ENCODE measurements around the gene ATP8B3. TPM values are rescaled to one million over a fixed set of nuclear protein-coding genes. Genes with fewer than 3 reads are reported as not detected.

The ATP8B3 gene
- total RNA-seq, 2 donors from 2014 or later: 0.52 TPM; not detected in 1

DNA sequence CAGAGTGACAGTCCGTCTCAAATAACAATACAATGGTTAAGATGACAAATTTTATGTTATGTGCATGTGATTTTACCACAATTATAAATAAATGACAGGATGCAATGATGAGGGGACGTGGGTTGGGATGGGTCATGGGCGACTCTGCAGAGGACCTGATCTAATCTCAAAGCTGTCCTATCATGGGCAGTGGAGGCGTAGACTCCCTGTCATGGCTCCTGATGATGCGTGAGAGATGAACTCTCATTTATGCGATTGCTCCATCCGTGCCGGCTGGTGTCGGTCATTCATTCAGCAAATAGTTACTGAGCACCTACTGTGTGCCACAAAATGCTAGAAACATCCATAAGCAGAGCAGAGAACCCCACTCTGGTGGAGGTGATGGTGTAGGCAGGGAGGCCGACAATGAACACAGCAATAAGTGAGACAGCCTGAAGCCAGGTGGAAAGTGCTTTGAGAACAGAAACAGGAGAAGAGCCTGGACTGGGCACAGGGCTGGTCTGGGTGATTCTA, 37.9 kb upstream of the ATP8B3 start:
- TF ChIP-seq POLR2A (IDR thresholded peaks at IDR 0.05): no peak
- TF ChIP-seq, protein P1, sequence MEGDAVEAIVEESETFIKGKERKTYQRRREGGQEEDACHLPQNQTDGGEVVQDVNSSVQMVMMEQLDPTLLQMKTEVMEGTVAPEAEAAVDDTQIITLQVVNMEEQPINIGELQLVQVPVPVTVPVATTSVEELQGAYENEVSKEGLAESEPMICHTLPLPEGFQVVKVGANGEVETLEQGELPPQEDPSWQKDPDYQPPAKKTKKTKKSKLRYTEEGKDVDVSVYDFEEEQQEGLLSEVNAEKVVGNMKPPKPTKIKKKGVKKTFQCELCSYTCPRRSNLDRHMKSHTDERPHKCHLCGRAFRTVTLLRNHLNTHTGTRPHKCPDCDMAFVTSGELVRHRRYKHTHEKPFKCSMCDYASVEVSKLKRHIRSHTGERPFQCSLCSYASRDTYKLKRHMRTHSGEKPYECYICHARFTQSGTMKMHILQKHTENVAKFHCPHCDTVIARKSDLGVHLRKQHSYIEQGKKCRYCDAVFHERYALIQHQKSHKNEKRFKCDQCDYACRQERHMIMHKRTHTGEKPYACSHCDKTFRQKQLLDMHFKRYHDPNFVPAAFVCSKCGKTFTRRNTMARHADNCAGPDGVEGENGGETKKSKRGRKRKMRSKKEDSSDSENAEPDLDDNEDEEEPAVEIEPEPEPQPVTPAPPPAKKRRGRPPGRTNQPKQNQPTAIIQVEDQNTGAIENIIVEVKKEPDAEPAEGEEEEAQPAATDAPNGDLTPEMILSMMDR (IDR thresholded peaks at IDR 0.05): no peak
- DNase-seq (no peak), ATAC-seq (no peak)
- H3K36me3 ChIP-seq (replicated peaks in 1 of 2; ENCODE audit: insufficient read depth in 1 of 2, low read depth in 2 of 2): no peaks in the 10 kb centered on the region
- intact Hi-C loops (cut with DNase I): no loop called here
- 71 to 84% methylated on average over 10 of the region's 10 CpGs for WGBS, 2 donors
- no peak overlapping the region for H3K4me3 ChIP-seq
- peaks cover 46% of the 10 kb centered on the region for H3K4me1 ChIP-seq
- H3K9me3 ChIP-seq: no peaks in the 10 kb centered on the region
- H3K27me3 ChIP-seq: no peaks in the 10 kb centered on the region
- H3K27ac ChIP-seq: no peak overlapping the region

DNA sequence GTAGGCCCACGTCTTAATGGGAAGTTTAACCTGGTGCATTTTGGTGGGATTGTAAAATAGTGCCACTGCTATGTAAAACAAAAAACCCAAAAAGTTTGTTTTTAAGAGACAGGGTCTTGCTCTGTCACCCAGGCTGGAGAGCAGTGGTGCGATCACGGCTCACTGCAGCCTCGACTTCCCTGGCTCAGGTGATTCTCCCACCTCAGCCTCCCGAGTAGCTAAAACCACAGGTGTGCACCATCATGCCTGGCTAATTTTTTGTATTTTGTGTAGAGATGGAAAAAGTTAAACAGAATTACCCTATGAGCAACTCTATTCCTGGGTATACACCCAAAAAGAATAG, 37.0 kb upstream of the ATP8B3 start:
- no peak for TF ChIP-seq POLR2A (IDR thresholded peaks at IDR 0.05)
- TF ChIP-seq, protein P1 (IDR thresholded peaks at IDR 0.05): no peak
- no peak overlapping the region for H3K4me3 ChIP-seq
- DNase-seq (no peak), ATAC-seq (no peak)
- WGBS, 2 donors: 34 to 46% methylated on average over 5 of the region's 5 CpGs
- peaks cover 50% of the 10 kb centered on the region for H3K4me1 ChIP-seq
- H3K36me3 ChIP-seq (replicated peaks in 1 of 2; ENCODE audit: insufficient read depth in 1 of 2, low read depth in 2 of 2): no peaks in the 10 kb centered on the region
- intact Hi-C loops (cut with DNase I): no loop called here
- H3K27me3 ChIP-seq: no peaks in the 10 kb centered on the region
- no peaks in the 10 kb centered on the region for H3K9me3 ChIP-seq
- peak overlapping the region in 3 of 4 donors; percentile 99 to 100 (median 100) for H3K27ac ChIP-seq

DNA sequence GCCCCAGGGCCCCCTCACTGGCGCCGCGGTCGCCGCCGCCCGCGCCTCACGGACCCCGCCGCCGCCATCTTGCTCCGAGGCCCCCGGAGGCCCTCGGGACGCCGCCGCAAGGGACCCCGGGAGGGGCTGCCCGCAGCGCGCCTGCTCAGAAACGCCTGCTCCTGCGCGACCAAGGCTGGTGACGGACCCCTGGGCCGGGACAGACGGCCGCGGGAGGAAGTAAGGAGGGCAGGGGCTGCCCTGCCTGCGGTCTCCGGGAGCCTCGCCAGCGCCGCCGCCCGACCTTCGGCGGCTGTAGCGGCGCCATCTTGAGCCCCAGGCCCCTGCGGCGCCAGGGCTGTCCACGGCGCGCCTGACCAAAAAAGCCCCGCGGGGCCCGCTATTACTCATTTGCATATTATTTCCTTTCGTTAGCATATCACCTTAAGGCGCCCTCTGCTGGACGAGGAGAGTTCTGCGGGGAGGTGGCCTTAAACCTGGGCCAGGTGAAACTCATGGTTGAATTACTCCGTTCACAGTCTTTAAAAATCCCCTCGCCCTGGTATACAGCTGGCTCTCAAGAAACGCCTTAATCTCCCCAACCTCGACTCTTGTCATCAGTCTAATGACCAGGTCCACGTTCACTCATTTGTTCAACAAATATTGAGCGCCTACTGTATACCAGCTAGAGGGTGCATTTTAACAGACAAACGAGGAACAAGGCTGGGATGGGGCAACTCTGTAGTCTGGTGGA, 36.5 kb upstream of the ATP8B3 start, which contains the start of gene REXO1:
REXO1 (minus strand) TSS at position 85 of the 733 bp plus-strand sequence. CDS start 125 bp downstream, outside the sequence.
- 2 to 4% methylated on average over 24 to 43 of the region's 60 CpGs for WGBS, 2 donors
- DNase-seq: peak; percentile 97 to 99 (median 98)

DNA sequence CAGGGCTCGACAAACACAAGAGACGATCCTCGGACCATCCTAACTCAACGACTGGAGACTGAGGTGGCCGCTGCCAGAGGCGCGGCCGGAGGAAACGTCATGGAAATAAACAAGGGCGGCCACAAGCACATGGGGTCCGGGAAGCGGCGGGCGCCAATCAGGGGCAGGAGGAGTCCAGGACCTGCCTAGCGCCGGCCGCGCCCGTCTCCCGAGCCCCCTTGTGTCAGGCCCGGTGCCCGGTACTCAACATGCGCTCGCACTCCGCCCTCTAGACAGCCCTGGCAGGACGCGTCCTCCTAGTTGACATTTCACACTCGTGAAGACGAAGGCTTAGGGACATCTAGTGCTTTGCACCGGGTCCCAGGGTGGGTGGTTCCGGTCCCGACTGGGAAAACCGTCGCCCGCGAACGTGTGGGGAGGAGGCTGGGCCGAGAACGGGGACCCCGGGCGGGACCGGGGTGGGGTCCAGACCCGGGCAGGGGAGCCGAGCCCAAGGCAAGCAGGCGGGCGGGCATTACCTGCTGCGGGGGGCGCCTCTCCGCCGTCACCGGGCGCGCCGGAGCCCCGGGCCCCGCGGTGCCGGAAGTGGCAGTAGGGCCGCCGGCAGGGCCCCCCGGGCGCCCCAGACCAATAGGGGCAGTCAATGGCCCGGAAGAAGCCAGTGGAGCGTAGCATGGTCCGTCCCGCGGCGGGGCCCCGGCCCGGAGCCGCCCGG, 35.8 kb upstream of the ATP8B3 start:
- Histone ChIP-seq H3K36me3 (replicated peaks in 1 of 2; ENCODE audit: insufficient read depth in 1 of 2, low read depth in 2 of 2) (no peaks in the 10 kb centered on the region), H3K27me3 (no peaks in the 10 kb centered on the region), H3K27ac (peak overlapping the region; percentile 97 to 100 (median 100)), H3K9me3 (no peaks in the 10 kb centered on the region), H3K4me3 (peak overlapping the region; percentile 88 to 100), H3K4me1 (peaks cover 51% of the 10 kb centered on the region)
- ATAC-seq (peak; percentile 8), DNase-seq (peak in 1 of 4 donors; percentile 21)
- intact Hi-C loops (cut with DNase I): no loop called here
- TF ChIP-seq, protein P1 (IDR thresholded peaks at IDR 0.05): no peak
- TF ChIP-seq POLR2A (IDR thresholded peaks at IDR 0.05): no peak
- WGBS, 2 donors: 0% methylated on average over 20 to 65 of the region's 72 CpGs

More for the DNA sequence above, 36.5 kb upstream of the ATP8B3 start, which contains the start of gene REXO1:
- ATAC-seq: peak; percentile 92
- Histone ChIP-seq H3K27me3 (no peaks in the 10 kb centered on the region), H3K9me3 (no peaks in the 10 kb centered on the region), H3K4me1 (peaks cover 51% of the 10 kb centered on the region), H3K4me3 (peak within 1 kb of the TSS; percentile 88 to 100), H3K36me3 (replicated peaks in 1 of 2; ENCODE audit: insufficient read depth in 1 of 2, low read depth in 2 of 2) (no peaks in the 10 kb centered on the region), H3K27ac (peak within 1 kb of the TSS; percentile 97 to 100 (median 100))
- TF ChIP-seq, protein P1 (IDR thresholded peaks at IDR 0.05): peak; percentile 85 to 99 (median 97)
- peak; percentile 17 to 66 (median 53) for TF ChIP-seq POLR2A (IDR thresholded peaks at IDR 0.05)
- intact Hi-C loops (cut with DNase I): no loop called here
